GM12801 (cell line): ENCODE data around the gene HOXC11.

Experiments
- TF ChIP-seq, protein P1 (sequence below): IDR thresholded peaks from one replicate; pipeline ENCODE4 v1.5.1; 2011; ENCODE audit warnings: control low read depth; ENCODE audit not compliant: insufficient read length; ENCODE audit errors: extremely low read depth

The HOXC11 gene

GRCh38 chr12:53951577-53952334, 21.2 kb upstream of the HOXC11 start:
- TF ChIP-seq, protein P1, sequence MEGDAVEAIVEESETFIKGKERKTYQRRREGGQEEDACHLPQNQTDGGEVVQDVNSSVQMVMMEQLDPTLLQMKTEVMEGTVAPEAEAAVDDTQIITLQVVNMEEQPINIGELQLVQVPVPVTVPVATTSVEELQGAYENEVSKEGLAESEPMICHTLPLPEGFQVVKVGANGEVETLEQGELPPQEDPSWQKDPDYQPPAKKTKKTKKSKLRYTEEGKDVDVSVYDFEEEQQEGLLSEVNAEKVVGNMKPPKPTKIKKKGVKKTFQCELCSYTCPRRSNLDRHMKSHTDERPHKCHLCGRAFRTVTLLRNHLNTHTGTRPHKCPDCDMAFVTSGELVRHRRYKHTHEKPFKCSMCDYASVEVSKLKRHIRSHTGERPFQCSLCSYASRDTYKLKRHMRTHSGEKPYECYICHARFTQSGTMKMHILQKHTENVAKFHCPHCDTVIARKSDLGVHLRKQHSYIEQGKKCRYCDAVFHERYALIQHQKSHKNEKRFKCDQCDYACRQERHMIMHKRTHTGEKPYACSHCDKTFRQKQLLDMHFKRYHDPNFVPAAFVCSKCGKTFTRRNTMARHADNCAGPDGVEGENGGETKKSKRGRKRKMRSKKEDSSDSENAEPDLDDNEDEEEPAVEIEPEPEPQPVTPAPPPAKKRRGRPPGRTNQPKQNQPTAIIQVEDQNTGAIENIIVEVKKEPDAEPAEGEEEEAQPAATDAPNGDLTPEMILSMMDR = no peak

DNA sequence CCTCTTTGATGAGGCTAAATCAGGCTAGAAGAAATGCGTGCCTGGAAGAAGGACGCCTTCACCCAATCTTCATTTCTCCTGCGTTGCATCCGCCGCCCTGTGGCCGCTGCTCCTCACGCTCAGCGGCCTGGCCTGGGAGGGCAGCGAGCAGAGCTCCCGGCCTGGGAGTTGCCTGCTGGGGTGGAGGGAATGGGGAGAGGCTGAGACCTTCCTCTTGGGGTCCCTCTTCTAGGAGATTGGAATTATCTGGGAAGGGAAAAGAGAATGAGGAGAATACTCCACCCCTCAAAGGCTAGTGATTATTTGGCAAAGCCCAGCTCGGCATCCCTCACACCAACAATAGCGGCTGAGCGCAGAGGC, 20.6 kb upstream of the HOXC11 start:
- TF ChIP-seq, protein P1 = no peak

GRCh38 chr12:53952871-53953734, 19.8 kb upstream of the HOXC11 start:
- TF ChIP-seq, protein P1 = no peak

DNA sequence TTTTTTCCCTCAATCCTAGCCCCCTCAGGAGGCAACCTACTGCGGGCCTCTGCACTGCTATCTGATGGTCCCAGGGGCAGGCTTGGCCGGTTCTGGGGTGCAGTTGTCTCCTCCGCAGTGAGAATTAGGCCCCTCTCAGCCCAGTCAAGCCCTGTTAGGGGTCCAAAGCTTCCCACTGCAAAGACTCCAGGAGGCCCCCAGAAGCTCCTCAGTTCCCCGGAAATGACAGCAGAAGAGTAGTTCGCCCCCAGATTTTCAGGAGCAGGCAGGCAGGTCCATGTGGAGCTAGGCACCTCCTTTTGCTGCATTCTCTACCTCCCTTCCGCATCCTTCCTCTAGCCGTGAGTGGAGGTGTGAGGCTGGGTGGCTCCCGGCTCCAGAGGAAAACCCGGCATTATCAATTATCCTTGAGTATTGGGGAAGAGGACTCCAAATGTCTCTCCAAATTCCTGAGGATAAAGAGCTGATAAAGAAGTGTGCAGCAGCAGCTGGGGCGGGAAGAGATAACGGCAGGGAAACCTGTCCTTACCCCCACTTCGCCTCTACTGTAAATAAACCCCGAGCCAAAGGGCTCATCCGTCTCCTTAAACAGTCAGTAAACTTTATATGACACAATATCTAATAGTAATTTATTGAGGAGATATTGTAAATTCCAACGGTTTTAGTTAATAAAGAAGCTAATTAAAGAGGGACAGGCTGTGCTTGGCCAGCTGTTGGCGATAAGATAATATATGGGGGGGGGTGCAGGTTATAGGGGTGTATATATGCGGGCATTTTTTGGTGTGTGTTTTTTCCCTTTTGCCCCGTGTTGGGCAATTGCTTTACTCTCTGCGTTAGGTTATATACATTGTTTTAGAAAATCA, 18.9 kb upstream of the HOXC11 start:
- TF ChIP-seq, protein P1 = no peak

DNA sequence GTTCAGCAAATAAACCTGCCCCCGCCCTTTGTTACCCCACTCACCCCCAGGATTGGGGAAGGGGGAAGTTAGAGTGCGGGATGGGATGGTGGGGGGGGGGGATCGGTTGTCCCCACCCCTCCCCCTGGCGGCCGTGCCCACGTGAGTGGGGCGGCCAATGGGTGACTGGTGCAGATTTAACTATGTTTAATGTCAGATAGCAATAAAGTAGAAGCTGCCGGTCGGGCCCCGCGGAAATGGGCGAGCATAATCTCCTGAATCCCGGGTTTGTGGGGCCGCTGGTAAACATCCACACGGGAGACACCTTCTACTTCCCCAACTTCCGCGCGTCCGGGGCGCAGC, 18.3 kb upstream of the HOXC11 start, which contains the start of gene HOXC12:
TSS of gene HOXC12 (plus strand) at position 210 of the 342 bp plus-strand sequence. CDS start at position 237, 27 bp downstream.
- TF ChIP-seq, protein P1 = no peak

- TF ChIP-seq, protein P1 = no peak
These were observed 17.7 kb upstream of the HOXC11 start for GRCh38 chr12:53955036-53955775.
